CD4-positive, alpha-beta T cell treated with Interleukin-4 for 4 hours (primary cell): ENCODE results near the gene NSMCE4A.
"Not testable (repeated sequence)": the region's sequence is repeated elsewhere in the genome, so short reads cannot be mapped to it uniquely, and the experiment has no call there.

Experiments used
- DNase-seq: peaks from one replicate; pipeline ENCODE4 v3.0.0-alpha.2; 2020

NSMCE4A gene

GRCh38 chr10:121935702-121936101, 39.3 kb downstream of the NSMCE4A start:
- no peak for DNase-seq

- DNase-seq = not testable (repeated sequence)
Measured at GRCh38 chr10:121930268-121931085, 44.5 kb downstream of the NSMCE4A start.

GRCh38 chr10:121929585-121930267, 45.3 kb downstream of the NSMCE4A start:
- DNase-seq = not testable (repeated sequence)

GRCh38 chr10:121928528-121928884, 46.5 kb downstream of the NSMCE4A start:
- no peak for DNase-seq

- DNase-seq = peak; percentile 84
Measured at GRCh38 chr10:121927841-121928527, 47.0 kb downstream of the NSMCE4A start, which contains the start of gene ATE1. Gene ATE1, minus strand, starts transcription at chr10:121928031. Its CDS starts 82 bp downstream, at chr10:121927949.

GRCh38 chr10:121927318-121927840, 47.6 kb downstream of the NSMCE4A start:
- no peak for DNase-seq

GRCh38 chr10:121926671-121927317, 48.2 kb downstream of the NSMCE4A start:
- peak; percentile 26 for DNase-seq

GRCh38 chr10:121926157-121926556, 48.9 kb downstream of the NSMCE4A start:
- no peak for DNase-seq

- no peak for DNase-seq
Measured at GRCh38 chr10:121921238-121921931, 53.6 kb downstream of the NSMCE4A start.

- DNase-seq = no peak
Measured at GRCh38 chr10:121919666-121920065, 55.4 kb downstream of the NSMCE4A start.

GRCh38 chr10:121918800-121919199, 56.2 kb downstream of the NSMCE4A start:
- DNase-seq = not testable (repeated sequence)

- DNase-seq = no peak
Measured at GRCh38 chr10:121914661-121915060, 60.4 kb downstream of the NSMCE4A start.

GRCh38 chr10:121911421-121911697, 63.7 kb downstream of the NSMCE4A start:
- no peak for DNase-seq

- no peak for DNase-seq
Measured at GRCh38 chr10:121910673-121911420, 64.2 kb downstream of the NSMCE4A start.
